ENCODE data around the gene WDFY4. TPM values are rescaled to one million over a fixed set of nuclear protein-coding genes. Genes with fewer than 3 reads are reported as not detected.

The WDFY4 gene
- total RNA-seq, 2 donors from 2014 or later, result not detected

DNA sequence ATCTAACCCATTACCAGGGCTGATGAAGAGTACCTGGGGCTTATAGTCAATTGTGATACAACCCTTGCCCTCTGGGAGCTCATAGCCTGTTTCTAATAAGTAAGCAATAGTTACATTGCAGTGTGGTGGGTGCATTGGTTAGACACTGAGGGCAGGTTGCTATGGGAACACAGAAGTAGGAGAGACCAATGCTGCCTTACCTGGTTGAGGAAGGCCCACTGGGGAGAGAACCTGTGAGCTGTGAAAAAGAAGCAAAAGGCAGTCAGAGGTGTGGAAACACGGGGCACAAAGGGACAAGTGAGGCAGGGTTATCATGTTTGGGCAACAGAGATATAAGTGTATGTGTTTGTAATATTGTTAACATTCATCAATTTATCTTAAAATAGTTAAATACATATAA lies 51.9 kb downstream of the WDFY4 start:
- no CpG with 5 or more reads among the region's 1 CpG for WGBS, 2 experiments (ENCODE audit: insufficient coverage in 1 of 2, insufficient read length in 1 of 2)
- no peaks in the 10 kb centered on the region for H3K9me3 Mint-ChIP-seq
- TF ChIP-seq, protein P1, sequence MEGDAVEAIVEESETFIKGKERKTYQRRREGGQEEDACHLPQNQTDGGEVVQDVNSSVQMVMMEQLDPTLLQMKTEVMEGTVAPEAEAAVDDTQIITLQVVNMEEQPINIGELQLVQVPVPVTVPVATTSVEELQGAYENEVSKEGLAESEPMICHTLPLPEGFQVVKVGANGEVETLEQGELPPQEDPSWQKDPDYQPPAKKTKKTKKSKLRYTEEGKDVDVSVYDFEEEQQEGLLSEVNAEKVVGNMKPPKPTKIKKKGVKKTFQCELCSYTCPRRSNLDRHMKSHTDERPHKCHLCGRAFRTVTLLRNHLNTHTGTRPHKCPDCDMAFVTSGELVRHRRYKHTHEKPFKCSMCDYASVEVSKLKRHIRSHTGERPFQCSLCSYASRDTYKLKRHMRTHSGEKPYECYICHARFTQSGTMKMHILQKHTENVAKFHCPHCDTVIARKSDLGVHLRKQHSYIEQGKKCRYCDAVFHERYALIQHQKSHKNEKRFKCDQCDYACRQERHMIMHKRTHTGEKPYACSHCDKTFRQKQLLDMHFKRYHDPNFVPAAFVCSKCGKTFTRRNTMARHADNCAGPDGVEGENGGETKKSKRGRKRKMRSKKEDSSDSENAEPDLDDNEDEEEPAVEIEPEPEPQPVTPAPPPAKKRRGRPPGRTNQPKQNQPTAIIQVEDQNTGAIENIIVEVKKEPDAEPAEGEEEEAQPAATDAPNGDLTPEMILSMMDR (conservative IDR thresholded peaks at IDR 0.05), result no peak

DNA sequence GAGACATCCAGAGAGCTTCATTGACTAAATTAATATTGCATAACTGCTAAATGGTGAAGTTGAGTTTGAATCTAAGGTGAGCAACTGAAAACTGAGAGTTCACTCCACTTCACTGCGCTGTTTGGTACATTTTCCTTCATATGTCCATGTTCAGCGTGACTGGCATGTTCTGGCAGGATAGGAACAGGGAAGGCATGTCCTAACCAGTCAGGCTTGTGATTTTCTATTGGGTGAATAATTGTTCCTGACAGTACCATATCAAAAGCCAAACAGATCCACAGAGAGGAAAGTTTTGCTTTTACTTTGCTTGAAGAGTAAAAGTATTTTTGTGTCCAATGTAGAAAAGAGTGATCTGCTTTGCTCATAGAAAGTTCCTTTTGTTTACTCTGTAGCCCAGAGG lies 53.2 kb downstream of the WDFY4 start:
- TF ChIP-seq, protein P1 (conservative IDR thresholded peaks at IDR 0.05), result no peak
- H3K4me1 Mint-ChIP-seq, result peaks cover 13% of the 10 kb centered on the region
- DNase-seq, result no peak
- no peaks in the 10 kb centered on the region for H3K9me3 ChIP-seq (ENCODE audit: control insufficient read depth, low read length)
- 85 to 100% methylated on average over 2 of the region's 2 CpGs for WGBS, 2 experiments (ENCODE audit: insufficient coverage in 1 of 2, insufficient read length in 1 of 2)
- no peaks in the 10 kb centered on the region for H3K36me3 ChIP-seq (ENCODE audit: control insufficient read depth, insufficient read depth, low read length)
- H3K4me3 Mint-ChIP-seq, result no peak overlapping the region
- no peaks in the 10 kb centered on the region for H3K36me3 Mint-ChIP-seq (ENCODE audit: low read depth)
- no peak overlapping the region for H3K27ac ChIP-seq (ENCODE audit: low read depth, low read length)
- no peak overlapping the region for H3K27ac Mint-ChIP-seq
- no peaks in the 10 kb centered on the region for H3K4me1 ChIP-seq (ENCODE audit: control insufficient read depth, insufficient read depth, low read length)
- no peaks in the 10 kb centered on the region for H3K9me3 Mint-ChIP-seq
- H3K4me3 ChIP-seq (ENCODE audit: low read length), result no peak overlapping the region
- H3K27me3 Mint-ChIP-seq (ENCODE audit: insufficient read depth), result no peaks in the 10 kb centered on the region
- H3K9ac ChIP-seq (ENCODE audit: extremely low read depth, low read length, poor library complexity, severe bottlenecking), result no peak overlapping the region
- H3K27me3 ChIP-seq (ENCODE audit: control insufficient read depth, insufficient read depth, low read length, poor library complexity, severe bottlenecking), result no peaks in the 10 kb centered on the region

More for the DNA sequence above, 51.9 kb downstream of the WDFY4 start:
- no peak overlapping the region for H3K27ac ChIP-seq (ENCODE audit: low read depth, low read length)
- Mint-ChIP-seq H3K27ac (no peak overlapping the region), H3K4me1 (peaks cover 4% of the 10 kb centered on the region), H3K4me3 (no peak overlapping the region), H3K27me3 (ENCODE audit: insufficient read depth) (no peaks in the 10 kb centered on the region), H3K36me3 (ENCODE audit: low read depth) (no peaks in the 10 kb centered on the region)
- no peaks in the 10 kb centered on the region for H3K27me3 ChIP-seq (ENCODE audit: control insufficient read depth, insufficient read depth, low read length, poor library complexity, severe bottlenecking)
- H3K4me3 ChIP-seq (ENCODE audit: low read length), result no peak overlapping the region
- no peak overlapping the region for H3K9ac ChIP-seq (ENCODE audit: extremely low read depth, low read length, poor library complexity, severe bottlenecking)
- no peaks in the 10 kb centered on the region for H3K36me3 ChIP-seq (ENCODE audit: control insufficient read depth, insufficient read depth, low read length)
- no peaks in the 10 kb centered on the region for H3K4me1 ChIP-seq (ENCODE audit: control insufficient read depth, insufficient read depth, low read length)
- H3K9me3 ChIP-seq (ENCODE audit: control insufficient read depth, low read length), result no peaks in the 10 kb centered on the region
- DNase-seq, result no peak

DNA sequence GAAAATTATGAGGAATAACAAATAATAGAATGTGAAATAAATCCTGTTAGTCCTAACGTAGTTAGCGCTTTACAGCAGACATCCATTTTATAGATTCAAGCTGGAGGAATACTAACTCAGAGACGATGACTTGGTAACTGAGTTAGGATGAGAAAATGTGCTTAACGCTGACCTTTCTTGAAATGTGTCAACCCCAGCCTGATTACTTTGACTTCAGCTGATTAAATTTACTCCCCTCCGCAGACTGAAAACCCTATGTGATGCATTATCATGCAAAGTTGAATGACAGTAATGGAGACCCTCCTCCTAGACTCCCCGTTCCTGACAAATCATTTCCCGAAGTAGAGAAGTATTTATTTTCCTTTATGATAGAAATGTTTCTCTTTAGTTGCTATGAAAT lies 54.5 kb downstream of the WDFY4 start:
- Histone ChIP-seq H3K9me3 (ENCODE audit: control insufficient read depth, low read length) (no peaks in the 10 kb centered on the region), H3K36me3 (ENCODE audit: control insufficient read depth, insufficient read depth, low read length) (no peaks in the 10 kb centered on the region), H3K27ac (ENCODE audit: low read depth, low read length) (peak overlapping the region; percentile 8), H3K4me3 (ENCODE audit: low read length) (no peak overlapping the region), H3K4me1 (ENCODE audit: control insufficient read depth, insufficient read depth, low read length) (no peaks in the 10 kb centered on the region), H3K27me3 (ENCODE audit: control insufficient read depth, insufficient read depth, low read length, poor library complexity, severe bottlenecking) (no peaks in the 10 kb centered on the region), H3K9ac (ENCODE audit: extremely low read depth, low read length, poor library complexity, severe bottlenecking) (no peak overlapping the region)
- Mint-ChIP-seq H3K27me3 (ENCODE audit: insufficient read depth) (no peaks in the 10 kb centered on the region), H3K4me3 (no peak overlapping the region), H3K4me1 (peaks cover 13% of the 10 kb centered on the region), H3K9me3 (no peaks in the 10 kb centered on the region), H3K27ac (no peak overlapping the region), H3K36me3 (ENCODE audit: low read depth) (no peaks in the 10 kb centered on the region)
- no peak for DNase-seq
- WGBS, 2 experiments (ENCODE audit: insufficient coverage in 1 of 2, insufficient read length in 1 of 2), result 84 to 93% methylated on average over 3 to 7 of the region's 7 CpGs
- TF ChIP-seq, protein P1 (conservative IDR thresholded peaks at IDR 0.05), result no peak

All from endodermal cell (in vitro differentiated cells).